KMS-11 (cell line): ENCODE data around the gene SORL1-AS1.

Experiments used
- H2AFZ ChIP-seq: fragments of 200-600 bp; sonication (generic); 2 replicates; pipeline ENCODE4 v1.6.1; 2016; ENCODE audit warnings: antibody characterized with exemption, mixed run types, low read depth
- H3K27ac ChIP-seq: fragments of 200-600 bp; sonication (generic); 2 replicates; pipeline ENCODE4 v1.6.1; 2016; ENCODE audit warnings: mild to moderate bottlenecking, mixed run types
- H3K27me3 ChIP-seq: fragments of 200-600 bp; sonication (generic); 2 replicates; pipeline ENCODE4 v1.6.1; 2017; ENCODE audit warnings: mild to moderate bottlenecking, low read depth, mixed run types, moderate library complexity; ENCODE audit not compliant: insufficient read depth
- H3K36me3 ChIP-seq: fragments of 200-600 bp; sonication (generic); 2 replicates; pipeline ENCODE4 v1.6.1; 2017; ENCODE audit warnings: mild to moderate bottlenecking, mixed run types; ENCODE audit not compliant: insufficient read depth
- H3K4me1 ChIP-seq: fragments of 200-600 bp; sonication (generic); 2 replicates; pipeline ENCODE4 v1.6.1; 2016; ENCODE audit warnings: mild to moderate bottlenecking, low read depth, mixed run types; ENCODE audit not compliant: poor library complexity, severe bottlenecking
- H3K4me2 ChIP-seq: fragments of 200-600 bp; sonication (generic); 2 replicates; pipeline ENCODE4 v1.7.0; 2016; ENCODE audit warnings: mild to moderate bottlenecking, mixed run types
- H3K4me3 ChIP-seq: fragments of 200-600 bp; sonication (generic); IDR thresholded peaks from 2 replicates; pipeline ENCODE4 v1.6.1; 2017; ENCODE audit warnings: low read depth, low read length, mixed read lengths; ENCODE audit not compliant: insufficient read depth
- H3K79me2 ChIP-seq: fragments of 200-600 bp; sonication (generic); 2 replicates; pipeline ENCODE4 v1.6.1; 2016; ENCODE audit warnings: low read depth, mixed run types; ENCODE audit not compliant: insufficient read depth
- H3K9ac ChIP-seq: fragments of 200-600 bp; sonication (generic); 2 replicates; pipeline ENCODE4 v1.6.1; 2016; ENCODE audit warnings: mild to moderate bottlenecking, mixed run types
- H4K20me1 ChIP-seq: fragments of 200-600 bp; sonication (generic); 2 replicates; pipeline ENCODE4 v1.6.1; 2016; ENCODE audit warnings: mild to moderate bottlenecking, mixed run types; ENCODE audit not compliant: insufficient read depth
- TF ChIP-seq, protein P1 (sequence below): fragments of 200-600 bp; sonication (generic); conservative IDR thresholded peaks from 2 replicates; pipeline ENCODE4 v1.6.1; 2017; ENCODE audit warnings: low read depth, mild to moderate bottlenecking, antibody characterized with exemption, low read length, moderate library complexity, mixed read lengths

SORL1-AS1 gene

DNA sequence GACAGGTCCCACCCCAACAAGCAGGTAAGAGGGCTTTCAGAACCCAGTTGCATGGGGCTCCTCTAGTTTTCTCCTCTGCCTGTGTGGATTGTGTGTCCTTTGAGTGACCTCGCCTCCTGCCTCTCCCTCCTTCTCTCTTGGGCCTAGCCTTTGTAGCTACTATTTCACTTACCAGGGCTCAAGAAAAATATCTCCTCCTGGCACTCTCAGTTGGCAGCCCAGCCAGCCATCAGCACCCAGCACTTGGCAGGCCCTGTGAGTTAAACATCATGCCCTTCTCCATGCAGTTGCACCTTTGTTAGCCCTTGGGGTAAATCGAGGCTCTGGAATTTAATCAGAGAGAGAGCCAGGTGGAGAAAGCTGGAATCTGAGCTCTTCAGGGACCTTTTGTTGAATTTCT, 35.4 kb upstream of the SORL1-AS1 start:
- TF ChIP-seq, protein P1, sequence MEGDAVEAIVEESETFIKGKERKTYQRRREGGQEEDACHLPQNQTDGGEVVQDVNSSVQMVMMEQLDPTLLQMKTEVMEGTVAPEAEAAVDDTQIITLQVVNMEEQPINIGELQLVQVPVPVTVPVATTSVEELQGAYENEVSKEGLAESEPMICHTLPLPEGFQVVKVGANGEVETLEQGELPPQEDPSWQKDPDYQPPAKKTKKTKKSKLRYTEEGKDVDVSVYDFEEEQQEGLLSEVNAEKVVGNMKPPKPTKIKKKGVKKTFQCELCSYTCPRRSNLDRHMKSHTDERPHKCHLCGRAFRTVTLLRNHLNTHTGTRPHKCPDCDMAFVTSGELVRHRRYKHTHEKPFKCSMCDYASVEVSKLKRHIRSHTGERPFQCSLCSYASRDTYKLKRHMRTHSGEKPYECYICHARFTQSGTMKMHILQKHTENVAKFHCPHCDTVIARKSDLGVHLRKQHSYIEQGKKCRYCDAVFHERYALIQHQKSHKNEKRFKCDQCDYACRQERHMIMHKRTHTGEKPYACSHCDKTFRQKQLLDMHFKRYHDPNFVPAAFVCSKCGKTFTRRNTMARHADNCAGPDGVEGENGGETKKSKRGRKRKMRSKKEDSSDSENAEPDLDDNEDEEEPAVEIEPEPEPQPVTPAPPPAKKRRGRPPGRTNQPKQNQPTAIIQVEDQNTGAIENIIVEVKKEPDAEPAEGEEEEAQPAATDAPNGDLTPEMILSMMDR: no peak
- H3K36me3 ChIP-seq: no peaks in the 10 kb centered on the region
- no peaks in the 10 kb centered on the region for H3K27me3 ChIP-seq
- no peak overlapping the region for H3K27ac ChIP-seq
- H4K20me1 ChIP-seq: no peaks in the 10 kb centered on the region
- no peak overlapping the region for H2AFZ ChIP-seq
- no peak overlapping the region for H3K9ac ChIP-seq
- H3K79me2 ChIP-seq: no peaks in the 10 kb centered on the region
- no peaks in the 10 kb centered on the region for H3K4me1 ChIP-seq
- H3K4me3 ChIP-seq: no peak overlapping the region
- H3K4me2 ChIP-seq: no peak overlapping the region

DNA sequence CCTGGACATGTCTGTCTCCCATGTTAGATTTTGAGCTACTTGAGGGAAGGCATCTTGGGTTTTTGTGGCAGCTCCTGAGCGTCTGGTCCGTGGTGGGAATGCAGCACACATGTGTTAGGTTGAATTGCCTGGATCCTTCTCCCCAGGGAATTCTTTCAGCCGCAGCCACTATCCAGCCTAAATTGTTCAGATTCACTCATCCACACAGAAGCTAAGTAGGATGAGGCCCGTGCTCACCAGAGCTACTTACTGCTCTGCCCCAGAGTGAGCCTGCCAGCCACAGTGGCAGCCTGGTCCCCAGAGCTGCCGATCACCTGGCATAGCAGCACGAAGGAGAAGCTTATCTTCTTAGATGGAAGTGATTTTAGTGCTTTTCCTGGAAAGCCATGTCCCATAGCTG, 34.4 kb upstream of the SORL1-AS1 start:
- H3K27ac ChIP-seq: no peak overlapping the region
- H3K36me3 ChIP-seq: no peaks in the 10 kb centered on the region
- H4K20me1 ChIP-seq: no peaks in the 10 kb centered on the region
- H3K9ac ChIP-seq: no peak overlapping the region
- H3K4me2 ChIP-seq: no peak overlapping the region
- H3K4me3 ChIP-seq: no peak overlapping the region
- TF ChIP-seq, protein P1: no peak
- no peaks in the 10 kb centered on the region for H3K79me2 ChIP-seq
- H2AFZ ChIP-seq: no peak overlapping the region
- no peaks in the 10 kb centered on the region for H3K27me3 ChIP-seq
- H3K4me1 ChIP-seq: no peaks in the 10 kb centered on the region

DNA sequence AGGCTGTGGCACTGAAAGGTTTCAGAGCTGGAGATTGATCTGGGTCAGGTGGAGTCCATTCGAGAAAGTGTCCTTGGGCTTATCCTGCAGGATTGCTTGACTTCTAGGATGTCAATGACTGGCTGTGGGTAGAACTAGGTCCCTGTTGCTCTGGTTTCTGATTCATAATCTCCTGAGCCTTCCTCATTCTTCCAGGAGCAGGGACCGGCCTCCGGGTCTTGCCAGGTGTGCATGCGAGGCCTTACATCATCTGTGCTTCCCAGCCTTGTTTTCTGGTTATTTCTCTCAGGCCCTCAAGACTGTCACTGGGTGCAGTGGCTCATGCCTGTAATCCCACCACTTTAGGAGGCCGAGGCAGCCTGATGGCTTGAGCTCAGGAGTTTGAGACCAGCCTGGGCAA, 33.3 kb upstream of the SORL1-AS1 start:
- Histone ChIP-seq H3K9ac (no peak overlapping the region), H4K20me1 (no peaks in the 10 kb centered on the region), H3K79me2 (no peaks in the 10 kb centered on the region), H3K27me3 (no peaks in the 10 kb centered on the region), H3K27ac (no peak overlapping the region), H2AFZ (no peak overlapping the region), H3K36me3 (no peaks in the 10 kb centered on the region), H3K4me3 (no peak overlapping the region), H3K4me1 (no peaks in the 10 kb centered on the region), H3K4me2 (no peak overlapping the region)
- TF ChIP-seq, protein P1: no peak

DNA sequence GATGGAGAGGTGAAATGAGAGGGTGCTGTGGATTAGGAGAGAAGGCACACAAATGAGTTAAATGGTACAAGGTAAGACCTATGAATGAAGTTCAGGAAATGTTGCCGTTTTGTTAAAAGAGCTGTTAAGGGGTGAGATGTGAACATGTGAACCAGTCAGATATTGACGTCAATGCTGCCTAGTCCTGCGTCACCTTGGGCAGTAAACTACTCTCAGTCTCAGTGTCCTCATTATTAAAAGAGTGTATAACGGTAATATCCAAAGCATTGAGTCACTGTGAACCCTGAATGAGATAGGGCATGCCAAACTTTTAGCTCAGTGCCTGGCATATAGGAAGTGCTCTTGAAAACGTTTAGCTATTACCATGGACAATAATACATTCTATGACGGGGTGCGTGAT, 32.4 kb upstream of the SORL1-AS1 start:
- Histone ChIP-seq H3K4me3 (no peak overlapping the region), H4K20me1 (no peaks in the 10 kb centered on the region), H2AFZ (no peak overlapping the region), H3K9ac (no peak overlapping the region), H3K4me1 (no peaks in the 10 kb centered on the region), H3K36me3 (no peaks in the 10 kb centered on the region), H3K4me2 (no peak overlapping the region), H3K27ac (no peak overlapping the region), H3K27me3 (no peaks in the 10 kb centered on the region), H3K79me2 (no peaks in the 10 kb centered on the region)
- TF ChIP-seq, protein P1: no peak
